HG03575 (cell line): ENCODE data around the gene POLR2J.

Experiments
- ATAC-seq: cut with Tn5 transposase; IDR thresholded peaks from one replicate; pipeline ENCODE4 v1.9.1; 2021; ENCODE audit not compliant: unreplicated experiment, insufficient number of reproducible peaks, low FRiP score; ENCODE audit errors: extremely low read depth

POLR2J gene

DNA sequence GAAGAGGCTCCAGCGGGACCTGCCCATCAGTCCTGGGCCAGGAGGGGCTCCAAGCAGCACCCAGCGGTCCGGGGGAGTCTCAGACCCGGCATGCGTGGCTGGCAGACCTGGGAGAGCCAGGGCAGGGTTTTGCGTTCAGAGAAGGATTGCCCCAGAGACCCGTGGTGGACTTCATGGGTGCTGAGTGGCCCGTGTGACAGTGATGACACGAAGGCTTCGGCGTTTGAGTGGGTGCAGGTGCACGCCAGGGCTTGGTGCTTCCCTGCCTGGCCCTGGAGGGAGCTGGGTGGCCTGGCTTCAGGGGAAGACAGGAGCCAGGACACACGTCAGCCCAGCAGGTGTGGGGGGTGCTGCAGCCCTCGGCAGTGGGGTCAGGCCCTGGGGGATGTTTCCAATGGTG is 31.4 kb downstream of the POLR2J start:
- no peak for ATAC-seq

DNA sequence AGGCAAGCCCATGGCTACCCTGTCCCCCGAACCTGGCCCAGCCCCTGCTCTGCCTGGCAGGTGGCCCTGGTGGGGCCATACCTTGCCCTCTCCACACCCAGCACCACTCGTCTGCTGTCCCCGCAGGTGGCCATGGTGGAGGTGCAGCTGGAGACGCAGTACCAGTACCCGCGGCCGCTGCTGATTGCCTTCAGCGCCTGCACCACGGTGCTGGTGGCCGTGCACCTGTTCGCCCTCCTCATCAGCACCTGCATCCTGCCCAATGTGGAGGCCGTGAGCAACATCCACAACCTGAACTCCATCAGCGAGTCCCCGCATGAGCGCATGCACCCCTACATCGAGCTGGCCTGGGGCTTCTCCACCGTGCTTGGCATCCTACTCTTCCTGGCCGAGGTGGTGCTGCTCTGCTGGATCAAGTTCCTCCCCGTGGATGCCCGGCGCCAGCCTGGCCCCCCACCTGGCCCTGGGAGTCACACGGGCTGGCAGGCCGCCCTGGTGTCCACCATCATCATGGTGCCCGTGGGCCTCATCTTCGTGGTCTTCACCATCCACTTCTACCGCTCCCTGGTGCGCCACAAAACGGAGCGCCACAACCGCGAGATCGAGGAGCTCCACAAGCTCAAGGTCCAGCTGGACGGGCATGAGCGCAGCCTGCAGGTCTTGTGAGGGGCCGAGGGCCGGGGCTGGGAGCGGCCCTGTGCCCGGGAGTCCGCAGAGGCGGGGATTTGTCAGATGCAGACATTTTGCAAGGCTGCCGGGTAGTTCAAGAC is 32.1 kb downstream of the POLR2J start:
- no peak for ATAC-seq

DNA sequence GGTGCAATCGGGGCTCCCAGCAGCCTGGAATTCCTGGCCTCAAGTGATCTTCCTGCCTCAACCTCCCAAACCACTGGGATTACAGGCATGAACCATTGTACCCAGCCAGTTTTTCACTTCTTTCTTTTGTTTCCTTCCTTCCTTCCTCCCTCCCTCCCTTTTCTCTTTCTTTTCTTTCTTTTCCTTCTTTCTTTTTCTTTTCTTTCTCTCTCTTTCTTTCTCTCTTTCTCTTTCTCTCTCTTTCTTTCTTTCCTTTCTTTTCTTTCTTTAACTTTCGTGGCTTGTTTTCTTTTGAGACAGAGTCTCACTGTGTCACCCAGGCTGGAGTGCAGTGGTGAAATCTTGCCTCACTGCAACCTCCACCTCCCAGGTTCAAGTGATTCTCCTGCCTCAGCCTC is 33.0 kb downstream of the POLR2J start:
- no peak for ATAC-seq

DNA sequence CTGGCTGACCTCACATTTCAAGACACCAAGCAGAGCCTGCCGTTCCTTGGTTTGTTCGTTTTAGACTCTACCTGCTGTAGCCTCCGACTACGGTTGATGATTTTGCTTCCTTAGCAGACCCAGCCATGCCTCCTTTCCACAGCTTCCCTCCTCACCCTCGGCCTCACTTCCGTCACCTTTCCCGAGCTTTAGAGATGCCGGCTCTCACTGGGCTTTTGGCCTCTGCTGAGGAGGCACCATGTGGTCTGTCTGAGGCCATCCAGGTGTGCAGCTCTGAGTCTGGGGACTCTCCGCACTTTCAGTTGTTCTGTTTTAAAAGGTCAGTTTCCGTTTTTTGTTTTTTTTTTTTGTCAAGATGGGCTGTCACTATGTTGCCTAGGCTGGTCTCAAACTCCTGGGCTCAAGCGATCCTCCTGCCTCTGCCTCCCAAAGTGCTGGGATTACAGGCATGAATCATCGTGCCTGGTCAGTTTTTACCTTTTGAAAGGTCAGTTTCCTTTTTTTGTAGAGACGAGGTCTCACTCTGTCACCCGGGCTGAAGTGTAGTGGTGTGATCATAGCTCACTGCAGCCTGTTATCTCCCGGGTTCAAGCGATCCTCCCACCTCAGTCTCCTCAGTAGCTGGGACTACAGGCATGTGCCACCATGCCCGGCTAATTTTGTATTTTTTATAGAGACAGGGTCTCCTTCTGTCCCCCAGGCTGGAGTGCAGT is 33.6 kb downstream of the POLR2J start:
- no peak for ATAC-seq

DNA sequence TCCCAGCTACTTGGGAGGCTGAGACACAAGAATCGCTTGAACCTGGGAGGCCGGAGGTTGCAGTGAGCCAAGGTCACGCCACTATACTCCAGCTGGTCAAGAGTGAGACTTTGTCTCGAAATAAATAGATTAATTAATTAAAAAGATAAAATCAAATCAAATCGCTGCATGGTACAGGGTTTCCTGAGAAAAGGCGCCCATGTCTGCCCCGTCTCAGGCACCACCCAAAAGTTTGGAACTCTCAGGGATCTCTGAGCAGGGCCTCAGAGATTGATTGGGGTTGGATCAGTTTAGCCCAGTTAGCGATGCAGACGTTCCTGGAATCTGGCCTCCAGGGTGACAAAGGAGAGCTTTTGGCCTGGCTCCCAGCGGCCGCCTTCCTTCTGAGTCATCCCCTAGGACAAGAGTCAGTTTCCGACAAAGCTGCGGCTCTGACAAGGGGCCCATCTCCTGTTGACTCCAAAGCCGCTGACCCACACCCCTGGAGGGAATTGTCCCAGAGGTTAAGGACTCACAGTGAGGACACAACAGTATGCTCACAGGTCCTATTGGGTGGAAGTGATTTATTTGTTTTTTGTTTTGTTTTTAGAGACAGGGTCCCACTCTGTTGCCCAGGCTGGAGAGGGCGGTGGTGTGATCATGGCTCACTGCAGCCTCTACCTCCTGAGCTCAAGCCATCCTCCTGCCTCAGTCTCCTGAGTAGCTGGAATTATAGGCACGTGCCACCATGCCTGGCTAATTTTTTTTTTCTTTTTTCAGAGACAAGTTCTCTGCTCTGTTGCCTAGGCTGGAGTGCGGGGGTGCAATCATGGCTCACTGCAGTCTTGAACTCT is 38.5 kb downstream of the POLR2J start:
- ATAC-seq = no peak

DNA sequence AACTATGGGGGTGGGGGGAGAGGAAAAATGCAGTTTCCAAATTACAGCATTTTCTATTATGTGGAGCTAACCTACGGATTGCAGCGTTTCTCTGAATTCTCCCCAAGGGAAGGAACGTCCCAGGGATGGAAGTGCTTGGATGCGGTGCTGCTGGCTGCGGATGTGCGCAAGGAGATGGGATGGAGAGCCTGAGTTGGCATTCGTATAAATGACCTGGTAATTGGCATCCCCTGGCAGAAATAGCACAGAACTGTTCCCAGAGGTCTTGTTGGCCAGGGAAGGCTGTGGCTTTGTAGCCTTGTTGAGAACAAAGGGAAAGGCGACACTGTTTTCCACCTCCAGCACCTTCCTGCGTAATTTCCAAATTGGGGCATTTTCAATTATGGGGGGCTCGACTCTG is 42.6 kb downstream of the POLR2J start:
- no peak for ATAC-seq

DNA sequence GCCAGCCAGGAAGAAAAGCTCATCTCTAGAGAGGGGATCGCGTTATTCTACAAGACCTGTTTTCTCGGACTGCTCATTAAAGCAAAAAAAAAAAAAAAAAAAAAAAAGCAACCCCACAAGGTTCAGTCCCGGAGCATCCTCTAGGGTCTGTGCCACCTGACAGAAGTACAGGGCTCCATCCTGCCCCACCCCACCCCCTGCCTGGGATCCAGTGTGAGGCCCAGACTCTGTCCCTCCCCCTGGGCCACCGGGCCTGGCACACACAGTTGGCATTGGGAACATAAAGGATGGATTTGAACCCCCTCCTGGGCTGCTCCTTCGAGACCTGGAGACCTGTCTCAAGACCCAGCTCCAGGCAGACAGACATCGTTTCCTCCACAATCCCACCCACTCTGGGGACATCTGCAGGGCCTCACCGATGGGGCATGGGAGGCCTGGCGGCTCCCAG is 44.7 kb downstream of the POLR2J start:
- ATAC-seq = no peak

DNA sequence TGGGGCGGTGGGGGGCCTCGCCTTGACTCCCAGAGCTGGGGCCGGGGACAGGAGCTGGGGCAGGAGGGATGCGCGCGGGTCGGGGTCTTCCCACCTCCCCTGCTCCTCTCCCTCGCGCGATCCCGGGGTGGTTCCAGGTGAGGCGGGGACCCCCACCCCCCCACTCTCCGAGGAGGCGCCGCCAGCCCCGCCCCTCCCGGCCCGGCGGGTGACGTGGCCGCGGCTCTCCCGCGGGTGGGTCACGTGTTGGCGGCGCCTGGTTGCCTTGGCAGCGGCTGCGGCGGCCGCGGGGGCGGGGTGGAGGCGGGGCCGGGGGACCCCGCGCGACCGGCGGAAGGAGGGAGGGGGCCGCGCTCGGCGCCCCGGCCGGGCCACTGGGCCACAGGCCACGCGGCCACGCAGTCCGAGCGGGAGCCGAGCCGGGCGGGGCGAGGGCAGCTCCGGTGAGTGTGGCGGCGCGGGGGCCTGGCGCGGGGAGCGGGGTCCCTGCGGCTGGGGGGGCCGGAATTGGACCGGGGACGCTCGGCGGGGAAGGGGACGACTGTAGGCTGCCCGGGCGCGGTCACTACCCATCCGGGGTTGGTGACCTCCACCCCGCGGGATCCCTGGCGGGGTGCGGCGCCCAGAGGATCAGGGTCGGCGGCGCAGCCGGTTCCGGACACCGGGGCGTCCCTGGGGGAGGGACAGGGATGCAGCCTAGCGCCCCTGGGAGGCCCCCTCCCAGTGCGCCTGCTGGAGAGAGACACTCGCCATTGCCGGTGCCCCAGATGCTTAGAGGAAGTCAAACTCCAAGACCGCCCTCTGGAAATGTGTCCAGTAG is 45.3 kb downstream of the POLR2J start, which contains the start of gene ORAI2:
Gene ORAI2, plus strand, starts transcription at position 357 of the 820 bp plus-strand sequence. CDS start 5,382 bp downstream, outside the sequence.
- no peak for ATAC-seq

DNA sequence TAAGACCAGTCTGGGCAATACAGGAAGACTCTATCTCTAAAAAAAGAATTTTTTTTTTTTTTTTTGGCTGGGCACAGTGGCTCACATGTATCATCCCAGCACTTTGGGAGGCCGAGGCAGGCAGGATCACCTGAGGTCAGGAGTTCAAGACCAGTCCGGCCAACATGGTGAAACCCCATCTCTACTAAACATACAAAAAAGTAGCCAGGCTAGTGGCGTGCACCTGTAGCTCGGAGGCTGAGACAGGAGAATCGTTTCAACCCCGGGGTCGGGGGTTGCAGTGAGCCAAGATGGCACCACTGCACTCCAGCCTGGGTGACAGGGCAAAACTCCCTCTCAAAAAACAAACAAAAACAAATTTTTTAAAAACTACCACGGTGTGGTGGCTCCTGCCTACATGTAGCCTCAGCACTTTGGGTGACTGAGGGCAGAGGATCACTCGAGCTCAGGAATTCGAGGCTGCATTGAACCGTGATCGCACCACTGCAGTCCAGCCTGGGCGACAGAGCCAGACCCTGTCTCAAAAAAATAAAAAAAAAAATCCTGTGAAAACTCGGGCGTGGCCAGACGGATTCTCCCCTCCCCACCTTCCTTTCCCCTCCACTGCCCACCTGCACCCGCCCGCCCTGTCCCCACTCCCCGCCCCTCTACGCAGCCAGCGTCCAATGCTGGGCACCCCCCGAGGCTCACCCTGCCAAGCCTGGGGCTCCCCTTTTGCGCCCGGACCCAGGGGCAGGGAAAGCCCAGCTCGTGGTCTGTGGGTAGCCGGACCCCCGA is 46.1 kb downstream of the POLR2J start:
- ATAC-seq = no peak

DNA sequence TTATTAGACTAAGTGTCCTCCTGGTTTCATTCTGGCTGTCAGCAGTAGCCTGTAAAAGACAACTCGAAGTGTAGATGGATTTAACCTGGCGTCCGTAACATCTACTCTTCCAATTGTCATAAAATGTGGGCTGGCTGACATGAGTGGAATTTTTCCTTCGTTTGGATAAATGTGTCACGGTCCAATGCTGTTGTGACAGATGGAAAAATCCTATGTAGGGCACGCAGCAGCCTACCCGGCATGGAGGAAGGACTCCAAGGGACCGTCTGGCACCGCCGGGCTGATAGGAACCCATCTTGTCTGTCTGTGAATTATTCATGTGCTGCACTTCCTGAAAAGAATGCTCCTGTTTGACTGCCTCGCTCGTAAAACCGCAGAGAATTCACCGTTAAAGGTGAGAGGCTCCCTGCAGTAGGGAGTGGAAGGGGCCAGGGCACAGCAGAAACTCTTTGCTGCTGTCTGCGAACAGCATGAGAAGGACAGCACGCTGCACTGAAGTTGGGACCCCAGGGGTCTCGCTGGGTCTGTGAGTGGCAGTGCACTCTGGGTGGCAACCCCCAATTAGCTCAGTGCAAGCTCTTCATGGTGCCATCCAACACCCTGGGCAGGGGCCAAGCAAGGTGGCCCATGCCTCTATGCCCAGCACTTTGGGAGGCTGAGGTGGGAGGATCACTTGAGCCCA is 47.0 kb downstream of the POLR2J start:
- no peak for ATAC-seq

DNA sequence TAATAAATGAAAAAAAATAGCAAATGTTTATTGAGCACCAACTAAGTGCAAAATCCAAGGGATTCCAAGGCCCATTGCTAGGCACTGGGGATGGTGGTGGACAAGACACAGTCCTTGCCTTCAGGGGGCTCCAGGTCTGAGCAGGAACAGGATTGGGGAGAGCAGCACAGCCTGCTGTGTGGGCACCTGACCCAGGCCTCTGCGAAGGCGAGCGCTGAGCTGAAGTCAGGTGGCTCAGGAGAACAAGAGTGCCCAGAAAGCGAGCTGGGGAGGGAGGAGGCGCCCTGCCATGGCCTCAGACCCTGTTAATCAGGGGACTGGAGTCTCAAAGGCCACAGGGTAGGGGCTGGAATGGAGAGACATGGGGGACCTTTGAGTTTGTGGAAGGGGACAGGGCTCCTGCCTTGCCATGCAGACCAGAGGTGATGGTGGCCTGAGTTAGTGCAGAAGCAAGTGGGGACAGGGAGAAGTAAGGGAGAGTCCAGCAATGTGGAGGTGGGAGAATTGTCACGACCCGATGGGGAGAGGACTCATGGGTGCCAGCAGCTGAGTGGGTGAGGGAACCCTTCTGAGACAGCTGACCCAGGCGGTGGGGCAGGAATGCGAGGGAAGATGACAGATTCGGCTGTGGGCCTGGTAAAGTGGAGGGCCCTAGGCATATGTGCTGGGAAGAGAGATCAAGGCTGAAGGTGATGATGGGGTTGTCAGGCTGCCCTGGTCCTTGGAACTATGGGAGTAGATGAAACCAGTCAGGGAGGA is 49.4 kb downstream of the POLR2J start:
- ATAC-seq = no peak

DNA sequence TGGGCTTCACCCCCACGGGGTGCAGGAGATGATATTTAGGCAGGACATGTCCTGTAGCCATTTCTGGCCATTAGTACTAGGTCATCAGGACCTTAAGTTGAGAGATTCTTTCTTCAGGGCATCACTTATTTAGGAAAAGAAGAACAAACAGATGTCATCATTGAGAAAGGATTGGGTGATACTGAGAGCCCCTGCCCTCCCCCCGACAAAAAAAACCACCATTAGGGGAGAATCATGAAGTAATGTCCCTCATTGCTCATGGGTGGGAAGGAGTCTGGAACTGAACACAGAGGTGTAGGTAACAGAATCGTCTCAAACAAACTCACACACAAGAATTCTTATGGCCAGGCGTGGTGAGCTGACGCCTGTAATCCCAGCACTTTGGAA is 51.7 kb downstream of the POLR2J start:
- ATAC-seq = no peak

DNA sequence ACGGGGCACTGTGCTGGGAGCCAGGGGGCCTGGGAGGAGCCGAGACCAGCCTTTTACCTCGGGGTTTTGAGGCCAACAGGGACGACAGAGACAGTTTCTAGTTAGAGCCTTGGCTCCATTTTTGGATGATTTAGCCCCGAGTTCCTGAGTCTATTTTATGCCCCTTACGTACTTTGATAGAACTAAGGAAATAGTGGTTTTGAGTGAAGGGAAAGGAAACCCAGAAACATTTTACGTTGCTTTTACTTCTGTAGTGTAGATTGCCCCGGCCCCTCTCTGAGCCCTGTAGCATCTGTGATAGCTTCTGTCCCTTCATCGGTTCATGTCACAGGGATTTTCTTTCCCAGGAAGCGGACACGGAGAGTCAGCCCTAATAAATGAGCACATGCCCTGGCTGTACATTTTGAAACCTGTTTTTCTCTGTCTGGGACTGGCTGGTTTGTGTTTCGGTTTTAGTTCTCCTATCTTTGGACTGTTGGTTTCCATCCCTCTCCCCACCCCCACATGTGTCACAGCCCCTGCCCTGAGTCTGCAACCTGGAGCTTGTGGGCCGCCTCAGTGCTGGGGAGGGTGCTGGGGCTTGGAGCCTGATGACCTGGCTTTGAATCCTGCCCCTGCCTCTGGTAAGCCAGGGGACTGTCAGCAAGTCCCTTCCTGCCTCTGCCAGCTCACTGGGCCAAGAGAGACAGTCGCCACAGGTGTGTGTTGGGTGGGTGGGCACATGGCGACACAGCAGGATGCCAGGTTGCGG is 52.3 kb downstream of the POLR2J start:
- no peak for ATAC-seq

DNA sequence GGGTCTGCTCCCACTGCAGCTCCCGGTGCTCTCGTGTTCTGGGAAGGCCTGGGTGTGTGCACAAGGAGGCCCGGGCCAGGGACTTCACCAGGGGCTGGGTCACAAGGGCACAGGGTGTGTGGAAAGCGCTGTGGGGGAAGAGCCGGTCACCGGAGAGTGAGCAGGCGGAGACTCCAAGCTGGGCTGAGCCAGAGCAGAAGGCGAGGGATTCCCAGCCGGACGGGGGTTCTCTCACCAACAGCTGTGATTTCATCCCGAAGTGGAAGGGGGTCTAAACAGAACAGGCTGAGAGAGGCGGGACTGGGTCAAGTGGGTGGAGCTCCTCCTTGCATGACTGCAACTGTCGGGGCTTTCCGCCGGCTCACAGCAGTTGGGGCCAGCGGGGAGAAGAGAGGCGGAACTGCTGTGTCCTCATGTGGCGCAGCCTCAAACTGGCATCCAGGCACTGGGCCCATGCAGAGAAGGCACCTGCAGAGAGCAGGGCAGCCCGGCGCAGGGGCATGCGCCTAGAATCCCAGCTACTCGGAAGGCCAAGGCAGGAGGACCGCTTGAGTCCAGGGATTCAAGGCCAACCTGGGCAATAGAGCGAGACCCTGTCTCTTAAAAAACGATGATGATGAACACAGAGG is 53.0 kb downstream of the POLR2J start:
- peak; percentile 35 for ATAC-seq

DNA sequence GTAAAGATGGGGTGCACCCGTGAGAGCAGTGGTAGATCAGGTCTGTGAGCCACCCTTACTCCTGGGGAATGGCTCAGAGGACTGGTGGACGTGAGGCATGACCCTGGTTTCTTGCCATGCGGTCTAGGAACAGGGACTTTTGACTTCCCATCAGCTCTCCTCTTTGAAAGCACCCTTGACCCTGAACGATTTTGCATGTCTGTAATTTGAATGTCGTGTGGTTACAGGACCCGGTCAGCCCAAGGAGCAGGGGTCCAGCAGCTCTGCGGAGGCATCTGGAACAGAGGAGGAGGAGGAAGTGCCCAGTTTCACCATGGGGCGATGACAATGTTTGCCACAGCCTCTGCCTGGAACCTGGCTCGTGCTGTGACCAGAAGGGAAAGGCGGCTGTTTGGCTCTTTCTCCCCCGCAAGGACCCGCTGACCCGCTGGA is 53.9 kb downstream of the POLR2J start:
- ATAC-seq = no peak

DNA sequence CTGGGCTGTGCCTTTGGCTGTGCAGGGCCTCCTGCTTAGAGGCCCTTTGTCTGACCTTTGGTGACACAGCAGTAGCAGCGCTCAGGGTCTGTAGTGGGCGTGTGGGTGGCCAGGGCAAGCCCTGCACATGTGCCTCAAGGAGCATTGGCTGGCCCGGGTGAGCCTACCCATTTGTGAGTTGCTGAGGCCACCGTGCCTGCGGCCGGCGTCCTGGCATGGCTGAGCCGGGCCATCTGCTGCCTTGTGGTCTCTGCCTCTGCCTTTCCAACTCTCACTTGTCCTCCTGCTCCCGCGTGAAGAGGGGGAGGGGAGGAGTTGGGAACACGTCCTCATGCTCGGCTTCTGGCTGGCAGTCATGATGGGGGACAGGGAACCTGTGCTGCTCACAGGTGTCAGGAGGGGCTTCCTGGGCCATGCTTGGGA is 54.6 kb downstream of the POLR2J start:
- ATAC-seq = no peak
